Endothelial cell of umbilical vein (primary cell): ENCODE results near the gene TMCC2. TPM values are rescaled to one million over a fixed set of nuclear protein-coding genes. Genes with fewer than 3 reads are reported as not detected.

Experiments used
- BruUV-seq: library from RNA; stranded (reverse); fragments of 400-500 nt; replicated peaks from 2 replicates; lab custom pipeline; 2021; lab: Mats Ljungman, UMichigan
- CTCF ChIA-PET: fragments of 300-600, 350-600 bp; sonication (Branson Sonifier 250); formaldehyde crosslinking; loops from one replicate; lab custom pipeline; 2021; ENCODE audit warnings: antibody characterized with exemption, inconsistent platforms; lab: Charles Lee
- POLR2A ChIA-PET: fragments of 300-600, 350-600 bp; sonication (Branson Sonifier 250); formaldehyde crosslinking; loops from one replicate; lab custom pipeline; 2021; ENCODE audit warnings: antibody characterized with exemption, inconsistent platforms; lab: Charles Lee
- DNase-seq: peaks from one replicate; pipeline ENCODE4 v3.0.0-alpha.2; 2011; ENCODE audit warnings: low read depth, low spot score
- FAIRE-seq: peaks from 2 replicates; lab custom pipeline; 2011; peaks lifted over from hg19 to GRCh38; lab: Jason Lieb, UNC
- H2AFZ ChIP-seq: 2 replicates; pipeline ENCODE4 v1.6.0; 2012; ENCODE audit warnings: low read depth, low read length, control low read depth, inconsistent platforms
- H3K27ac ChIP-seq: 2 replicates; pipeline ENCODE4 v1.5.1; 2011; ENCODE audit warnings: low read depth, mild to moderate bottlenecking, control low read depth, low read length, moderate library complexity; ENCODE audit not compliant: insufficient read depth
- H3K27me3 ChIP-seq, 2 experiments: 2 replicates each; pipeline versions ENCODE4 v1.6.0 to v1.6.1; 2011; ENCODE audit warnings: low read length in 2 of 2, mixed read lengths in 1 of 2; ENCODE audit not compliant: control insufficient read depth in 2 of 2, insufficient read depth in 2 of 2
- H3K36me3 ChIP-seq, 2 experiments: 2 replicates in 1 of 2; 3 replicates in 1 of 2; pipeline ENCODE4 v1.5.1; 2011; ENCODE audit warnings: low read length in 2 of 2, mild to moderate bottlenecking in 1 of 2, moderate library complexity in 1 of 2; ENCODE audit not compliant: control insufficient read depth in 2 of 2, insufficient read depth in 2 of 2; ENCODE audit errors: extremely low read depth in 1 of 2
- H3K4me1 ChIP-seq: 3 replicates; pipeline ENCODE4 v1.5.1; 2011; ENCODE audit warnings: mild to moderate bottlenecking, low read length; ENCODE audit not compliant: control insufficient read depth, insufficient read depth; ENCODE audit errors: extremely low read depth
- H3K4me2 ChIP-seq: 2 replicates; pipeline ENCODE4 v1.6.1; 2011; ENCODE audit warnings: low read length, control low read depth, mixed read lengths; ENCODE audit not compliant: insufficient read depth
- H3K4me3 ChIP-seq, 3 experiments: fragments of 200-600 bp in 1 of 3; sonication (generic), shearing (Covaris generic) in 1 of 3; replicated peaks in 1 of 3; 2 replicates each; pipeline ENCODE4 v1.5.1; 2011 to 2016; ENCODE audit warnings: control low read depth in 3 of 3, low read length in 3 of 3, mild to moderate bottlenecking in 2 of 3, inconsistent platforms in 1 of 3, low read depth in 1 of 3, moderate library complexity in 1 of 3; ENCODE audit not compliant: insufficient read depth in 1 of 3
- H3K79me2 ChIP-seq: 2 replicates; pipeline ENCODE4 v1.6.0; 2012; ENCODE audit warnings: low read length, inconsistent platforms; ENCODE audit not compliant: control insufficient read depth, insufficient read depth
- H3K9ac ChIP-seq: replicated peaks from 2 replicates; pipeline ENCODE3; 2011; ENCODE audit warnings: low read length, control low read depth; ENCODE audit not compliant: insufficient read depth; ENCODE audit errors: extremely low read depth
- H3K9me1 ChIP-seq: replicated peaks from 3 replicates; pipeline ENCODE4 v1.6.0; 2011; ENCODE audit warnings: mild to moderate bottlenecking, low read length; ENCODE audit not compliant: control insufficient read depth, insufficient read depth; ENCODE audit errors: extremely low read depth
- H3K9me3 ChIP-seq: replicated peaks from 2 replicates; pipeline ENCODE4 v1.5.1; 2012; ENCODE audit warnings: low read length, inconsistent platforms; ENCODE audit not compliant: control insufficient read depth, insufficient read depth
- H4K20me1 ChIP-seq: replicated peaks from 2 replicates; pipeline ENCODE3; 2011; ENCODE audit warnings: mild to moderate bottlenecking, low read length; ENCODE audit not compliant: control insufficient read depth, insufficient read depth; ENCODE audit errors: extremely low read depth
- EZH2 ChIP-seq: IDR thresholded peaks from 2 replicates; pipeline ENCODE4 v1.6.1; 2012; ENCODE audit warnings: borderline replicate concordance, low read depth, mild to moderate bottlenecking, moderate library complexity, low read length, inconsistent platforms; ENCODE audit not compliant: severe bottlenecking
- FOS ChIP-seq: IDR thresholded peaks from 2 replicates; pipeline ENCODE4 v1.6.1; 2011; ENCODE audit warnings: mild to moderate bottlenecking, low read length, moderate library complexity, borderline replicate concordance; ENCODE audit not compliant: insufficient read depth
- GATA2 ChIP-seq: IDR thresholded peaks from 2 replicates; pipeline ENCODE4 v1.7.0; 2011; ENCODE audit warnings: low read depth, mild to moderate bottlenecking, moderate library complexity, mixed read lengths, low read length; ENCODE audit not compliant: insufficient read length, insufficient read depth
- MAX ChIP-seq: IDR thresholded peaks from 2 replicates; pipeline ENCODE4 v1.6.1; 2011; ENCODE audit not compliant: insufficient read depth, insufficient read length
- POLR2AphosphoS5 ChIP-seq: IDR thresholded peaks from 2 replicates; pipeline ENCODE4 v1.6.1; 2012; ENCODE audit warnings: low read depth, mild to moderate bottlenecking, control low read depth, low read length, moderate library complexity; ENCODE audit not compliant: insufficient read depth
- dilution Hi-C: fragments of 300-500 bp; cut with MboI; formaldehyde crosslinking; loops from one replicate; pipeline ENCODE4 v1.15.0; 2019; ENCODE audit warnings: low sequenced_read_pairs; ENCODE audit not compliant: extremely low pct_ligation_motif_present
- intact Hi-C: fragments of 100-400 bp; cut with micrococcal nuclease; formaldehyde crosslinking; loops from one replicate; pipeline ENCODE4 v1.10.0; 2022
- polyA plus RNA-seq, 4 experiments: library from polyadenylated mRNA; depleted of rRNA in 3 of 4; stranded (reverse) in 3 of 4; unstranded in 1 of 4; fragments of >200 nt; gene quantifications; 2 replicates each; pipeline versions ENCODE4 v1.2.1 to v1.2.3, GENCODE V29; 2011 to 2012; ENCODE audit warnings: missing spikeins in 1 of 4
- total RNA-seq: library from RNA; stranded (reverse); gene quantifications from 2 replicates; pipeline ENCODE4 v1.2.3, GENCODE V29; 2021

TMCC2 gene
- total and polyA plus RNA-seq, 2 donors (not counting 3 experiments of a cell fraction or from before 2014, with no cell fraction given), result 2.0 to 2.1 TPM

GRCh38 chr1:205229916-205230700, 2.4 kb downstream of the TMCC2 start:
- H3K9me1 ChIP-seq, result no peaks in the 10 kb centered on the region
- peaks cover 17% of the 10 kb centered on the region for H3K4me1 ChIP-seq
- H3K4me2 ChIP-seq, result no peak overlapping the region
- no peaks in the 10 kb centered on the region for H3K9me3 ChIP-seq
- no peak for DNase-seq
- H3K4me3 ChIP-seq, result no peak overlapping the region
- no peaks in the 10 kb centered on the region for H4K20me1 ChIP-seq
- no peak overlapping the region for H3K9ac ChIP-seq
- no peak overlapping the region for H3K27ac ChIP-seq
- no peak overlapping the region for H2AFZ ChIP-seq
- peaks cover 11 to 20% of the 10 kb centered on the region in 2 experiments for H3K27me3 ChIP-seq
- FAIRE-seq, result no peak
- intact Hi-C loops, result loop anchor here (1.0 kb wide), 1 partner anchor 26 kb away; no protein-coding TSS in a partner anchor
- no peaks in the 10 kb centered on the region for H3K79me2 ChIP-seq
- POLR2A ChIA-PET, result no interaction called here
- dilution Hi-C loops, result no loop called here
- peak; percentile 31 for TF ChIP-seq EZH2
- TF ChIP-seq GATA2, result no peak
- no peak for TF ChIP-seq POLR2AphosphoS5
- TF ChIP-seq FOS, result no peak
- CTCF ChIA-PET, result interaction anchor here (0.9 to 3.1 kb wide), 10 partner anchors 16 to 258 kb away, joined by 3 to 50 read pairs (median 5); no protein-coding TSS in a partner anchor
- BruUV-seq, result no TSS peak
- no peaks in the 10 kb centered on the region for H3K36me3 ChIP-seq

- H3K36me3 ChIP-seq, result no peaks in the 10 kb centered on the region
- no peak overlapping the region for H3K4me3 ChIP-seq
- H3K9me3 ChIP-seq, result no peaks in the 10 kb centered on the region
- no peak overlapping the region for H3K9ac ChIP-seq
- no TSS peak for BruUV-seq
- no peak for TF ChIP-seq MAX
- dilution Hi-C loops, result no loop called here
- H3K27me3 ChIP-seq, result peaks cover 5 to 11% of the 10 kb centered on the region in 2 experiments
- H3K4me1 ChIP-seq, result peaks cover 17% of the 10 kb centered on the region
- no peak for DNase-seq
- H4K20me1 ChIP-seq, result no peaks in the 10 kb centered on the region
- no peak overlapping the region for H3K4me2 ChIP-seq
- ChIA-PET POLR2A (no interaction called here), CTCF (interaction anchor here (1.5 kb wide), 1 partner anchor 15 kb away, joined by 5 read pairs; no protein-coding TSS in a partner anchor)
- FAIRE-seq, result no peak
- no peak overlapping the region for H3K27ac ChIP-seq
- intact Hi-C loops, result no loop called here
- no peak overlapping the region for H2AFZ ChIP-seq
- H3K9me1 ChIP-seq, result no peaks in the 10 kb centered on the region
- no peaks in the 10 kb centered on the region for H3K79me2 ChIP-seq
Observed at GRCh38 chr1:205230982-205231381, 3.2 kb downstream of the TMCC2 start.
